ENCODE results near the gene IGF1R. TPM values are rescaled to one million over a fixed set of nuclear protein-coding genes. Genes with fewer than 3 reads are reported as not detected.

Gene IGF1R
- total RNA-seq, 4 donors from 2014 or later, result 51.5 to 146 (median 89.6) TPM

DNA sequence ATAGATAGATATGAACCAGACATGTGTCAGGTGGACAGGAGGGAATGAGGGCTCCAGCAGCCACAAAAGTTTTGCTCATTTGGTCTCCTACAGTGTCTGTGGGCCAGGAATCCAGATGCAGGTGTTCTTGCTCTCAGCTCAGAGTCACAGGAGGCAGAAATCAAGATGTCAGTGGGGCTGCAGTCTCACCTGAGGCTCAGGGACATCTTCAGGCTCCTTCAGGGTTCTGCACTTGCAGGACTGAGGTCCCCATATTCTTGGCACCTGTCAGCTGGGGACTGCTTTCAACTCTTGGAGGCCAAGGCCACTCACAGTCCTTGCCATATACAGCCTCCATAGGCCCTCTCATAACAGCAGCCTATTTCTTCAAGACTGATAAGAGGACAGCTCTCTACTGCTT is 301.9 kb downstream of the IGF1R start:
- DNase-seq, result no peak
- H3K4me1 ChIP-seq, result peaks cover 14 to 32% of the 10 kb centered on the region in 2 donors
- intact Hi-C loops (cut with DNase I), result no loop called here

DNA sequence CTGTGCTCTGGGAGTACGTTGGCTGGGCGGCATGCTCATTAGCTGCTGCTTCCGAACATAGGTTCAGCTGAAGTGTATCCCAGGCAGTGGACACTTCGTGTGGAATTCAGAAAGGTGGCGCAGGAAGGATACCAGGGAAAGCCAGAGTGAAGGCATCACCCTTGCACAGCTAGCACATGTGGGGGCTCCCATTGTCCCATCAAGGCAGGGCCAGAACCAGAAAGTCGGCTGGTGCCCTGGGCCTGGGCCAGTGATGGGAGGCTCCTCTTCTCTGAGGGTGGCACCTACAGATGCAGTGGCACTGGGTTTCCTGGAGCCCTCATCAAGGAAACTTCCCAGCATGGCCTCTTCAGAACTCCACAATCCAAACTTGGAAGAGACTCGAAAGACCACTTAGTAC is 302.7 kb downstream of the IGF1R start:
- peaks cover 17 to 39% of the 10 kb centered on the region in 2 donors for H3K4me1 ChIP-seq
- 91 to 96% methylated on average over 6 to 7 of the region's 7 CpGs for WGBS, 2 donors
- intact Hi-C loops (cut with DNase I), result no loop called here
- TF ChIP-seq POLR2A (IDR thresholded peaks at IDR 0.05), result no peak
- TF ChIP-seq, protein P1, sequence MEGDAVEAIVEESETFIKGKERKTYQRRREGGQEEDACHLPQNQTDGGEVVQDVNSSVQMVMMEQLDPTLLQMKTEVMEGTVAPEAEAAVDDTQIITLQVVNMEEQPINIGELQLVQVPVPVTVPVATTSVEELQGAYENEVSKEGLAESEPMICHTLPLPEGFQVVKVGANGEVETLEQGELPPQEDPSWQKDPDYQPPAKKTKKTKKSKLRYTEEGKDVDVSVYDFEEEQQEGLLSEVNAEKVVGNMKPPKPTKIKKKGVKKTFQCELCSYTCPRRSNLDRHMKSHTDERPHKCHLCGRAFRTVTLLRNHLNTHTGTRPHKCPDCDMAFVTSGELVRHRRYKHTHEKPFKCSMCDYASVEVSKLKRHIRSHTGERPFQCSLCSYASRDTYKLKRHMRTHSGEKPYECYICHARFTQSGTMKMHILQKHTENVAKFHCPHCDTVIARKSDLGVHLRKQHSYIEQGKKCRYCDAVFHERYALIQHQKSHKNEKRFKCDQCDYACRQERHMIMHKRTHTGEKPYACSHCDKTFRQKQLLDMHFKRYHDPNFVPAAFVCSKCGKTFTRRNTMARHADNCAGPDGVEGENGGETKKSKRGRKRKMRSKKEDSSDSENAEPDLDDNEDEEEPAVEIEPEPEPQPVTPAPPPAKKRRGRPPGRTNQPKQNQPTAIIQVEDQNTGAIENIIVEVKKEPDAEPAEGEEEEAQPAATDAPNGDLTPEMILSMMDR (IDR thresholded peaks at IDR 0.05), result no peak
- H3K27ac ChIP-seq, result peak overlapping the region in 2 of 3 donors; percentile 36 to 99
- H3K9me3 ChIP-seq, result no peaks in the 10 kb centered on the region
- no peak overlapping the region for H3K4me3 ChIP-seq (replicated peaks in 1 of 3)
- no peaks in the 10 kb centered on the region for H3K27me3 ChIP-seq
- DNase-seq, result no peak
- H3K36me3 ChIP-seq, result peaks cover 13 to 15% of the 10 kb centered on the region in 2 donors

More for the DNA sequence above, 301.9 kb downstream of the IGF1R start:
- Histone ChIP-seq H3K27me3 (no peaks in the 10 kb centered on the region), H3K9me3 (no peaks in the 10 kb centered on the region), H3K36me3 (peaks cover 16 to 19% of the 10 kb centered on the region in 2 donors), H3K4me3 (replicated peaks in 1 of 3) (no peak overlapping the region), H3K27ac (peak overlapping the region; percentile 8 to 99 (median 36))
- TF ChIP-seq, protein P1 (IDR thresholded peaks at IDR 0.05), result no peak
- TF ChIP-seq POLR2A (IDR thresholded peaks at IDR 0.05), result no peak

DNA sequence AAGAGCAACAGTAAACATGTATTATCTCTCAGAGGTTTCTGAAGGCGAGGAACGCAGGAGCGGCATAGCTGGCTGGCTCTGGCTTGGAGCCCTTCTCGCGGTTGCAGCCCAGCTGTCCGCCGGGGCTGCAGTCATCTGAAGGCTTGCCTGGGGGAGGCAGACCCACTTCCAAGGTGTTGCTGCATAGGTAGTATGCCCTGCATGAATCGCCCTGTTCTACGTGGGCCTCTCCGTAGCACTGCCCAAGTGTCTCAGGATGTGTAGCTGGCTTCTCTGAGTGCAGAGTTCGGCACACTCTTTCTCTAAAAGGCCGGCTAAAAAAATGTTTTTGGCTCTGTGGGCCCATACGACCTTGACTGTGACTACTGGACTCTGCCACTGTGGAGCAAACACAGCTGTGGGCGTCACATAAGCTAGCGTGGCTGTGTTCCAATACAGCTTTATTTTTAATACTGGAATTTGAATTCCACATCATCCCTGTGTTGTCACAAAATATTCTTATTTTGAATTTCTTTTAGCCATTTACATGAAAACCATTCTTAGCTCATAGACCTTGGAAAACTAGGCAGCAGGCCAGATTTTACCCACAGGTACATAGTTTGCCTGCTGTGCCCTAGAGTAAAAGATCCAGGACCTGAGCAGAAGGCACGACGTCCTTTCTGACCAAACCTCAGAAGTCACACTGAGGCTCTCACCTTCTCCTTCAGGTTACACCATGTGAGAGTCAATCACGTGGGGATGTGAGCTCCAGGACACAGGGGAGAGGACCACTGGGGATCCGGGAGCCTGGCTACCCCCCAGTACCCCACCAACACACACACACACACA is 303.4 kb downstream of the IGF1R start:
- peak; percentile 33 to 44 for DNase-seq
- Histone ChIP-seq H3K27ac (peak overlapping the region; percentile 96 to 99 (median 98)), H3K4me1 (peaks cover 17 to 42% of the 10 kb centered on the region in 2 donors), H3K36me3 (peaks cover 13 to 15% of the 10 kb centered on the region in 2 donors), H3K27me3 (no peaks in the 10 kb centered on the region), H3K4me3 (replicated peaks in 1 of 3) (no peak overlapping the region), H3K9me3 (no peaks in the 10 kb centered on the region)
- TF ChIP-seq, protein P1 (IDR thresholded peaks at IDR 0.05), result no peak
- no peak for TF ChIP-seq POLR2A (IDR thresholded peaks at IDR 0.05)
- WGBS, 2 donors, result 86 to 91% methylated on average over 19 of the region's 19 CpGs
- intact Hi-C loops (cut with DNase I), result no loop called here

DNA sequence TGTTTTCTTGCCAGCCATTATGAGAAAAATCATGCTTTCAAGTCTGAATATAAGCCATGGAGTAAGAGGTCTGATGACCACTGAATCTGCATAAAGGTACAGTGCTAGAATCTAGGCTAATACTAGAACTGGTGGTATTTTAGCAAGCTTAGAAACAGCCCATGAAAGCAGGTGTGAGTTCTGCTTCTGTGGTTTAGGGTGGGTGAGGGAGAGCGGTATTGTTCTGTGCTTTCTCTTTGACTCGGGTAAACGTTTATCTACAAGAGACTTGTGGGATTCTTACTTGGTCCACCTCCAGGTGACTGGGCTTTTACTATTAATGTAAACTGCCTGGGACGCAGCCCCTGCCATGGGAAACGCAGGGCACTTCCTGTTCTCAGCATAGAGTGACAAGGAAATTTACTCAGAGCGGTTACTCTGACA is 304.1 kb downstream of the IGF1R start:
- TF ChIP-seq POLR2A (IDR thresholded peaks at IDR 0.05), result no peak
- TF ChIP-seq, protein P1 (IDR thresholded peaks at IDR 0.05), result no peak
- DNase-seq, result no peak
- H3K4me3 ChIP-seq (replicated peaks in 1 of 3), result no peak overlapping the region
- H3K36me3 ChIP-seq, result peaks cover 18 to 21% of the 10 kb centered on the region in 2 donors
- peaks cover 17 to 42% of the 10 kb centered on the region in 2 donors for H3K4me1 ChIP-seq
- H3K9me3 ChIP-seq, result no peaks in the 10 kb centered on the region
- intact Hi-C loops (cut with DNase I), result no loop called here
- no peaks in the 10 kb centered on the region for H3K27me3 ChIP-seq
- H3K27ac ChIP-seq, result peak overlapping the region; percentile 96 to 99 (median 98)
- 79 to 84% methylated on average over 6 of the region's 6 CpGs for WGBS, 2 donors
